Fibroblast of the aortic adventitia (primary cell): Measurements from ENCODE around the gene ZMIZ1. TPM values are rescaled to one million over a fixed set of nuclear protein-coding genes. Genes with fewer than 3 reads are reported as not detected.

Experiments used
- DNase-seq: peaks from one replicate; pipeline ENCODE4 v3.0.0-alpha.2; 2010; ENCODE audit warnings: low read depth
- H3K4me3 ChIP-seq: 2 replicates; pipeline ENCODE4 v1.5.1; 2011; ENCODE audit warnings: low read depth, mild to moderate bottlenecking, control low read depth, low read length, moderate library complexity
- total RNA-seq: library from RNA; depleted of rRNA; stranded (reverse); fragments of >200 nt; gene quantifications from 2 replicates; pipeline ENCODE4 v1.2.3, GENCODE V29; 2012; ENCODE audit warnings: low replicate concordance
- TF ChIP-seq, protein P1 (sequence below): IDR thresholded peaks from 2 replicates; pipeline ENCODE4 v1.5.1; 2011; ENCODE audit warnings: mild to moderate bottlenecking, low read length, control low read depth, inconsistent platforms; ENCODE audit not compliant: insufficient read depth

Gene ZMIZ1
- total RNA-seq, 1 donor: 28.1 TPM

DNA sequence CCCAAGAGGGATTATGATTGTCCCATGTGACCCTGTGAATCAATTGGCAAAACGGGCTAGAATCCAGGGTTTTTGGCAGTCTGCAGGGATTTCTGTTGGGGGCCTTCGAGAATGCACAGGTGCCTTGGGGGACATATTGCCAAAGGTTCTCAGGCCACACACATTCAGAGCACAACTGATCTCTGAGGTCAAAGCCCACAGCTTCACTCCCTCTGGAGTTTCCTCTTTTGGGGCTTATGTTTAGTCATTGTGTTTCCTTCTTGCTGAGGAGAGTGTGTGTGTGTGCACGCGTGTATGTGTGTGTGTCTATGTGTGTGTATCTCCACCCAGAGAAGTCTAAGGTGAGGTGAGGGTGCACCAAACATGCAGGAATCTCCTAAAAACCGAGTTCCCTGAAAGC is 287.3 kb downstream of the ZMIZ1 start:
- DNase-seq: no peak
- TF ChIP-seq, protein P1, sequence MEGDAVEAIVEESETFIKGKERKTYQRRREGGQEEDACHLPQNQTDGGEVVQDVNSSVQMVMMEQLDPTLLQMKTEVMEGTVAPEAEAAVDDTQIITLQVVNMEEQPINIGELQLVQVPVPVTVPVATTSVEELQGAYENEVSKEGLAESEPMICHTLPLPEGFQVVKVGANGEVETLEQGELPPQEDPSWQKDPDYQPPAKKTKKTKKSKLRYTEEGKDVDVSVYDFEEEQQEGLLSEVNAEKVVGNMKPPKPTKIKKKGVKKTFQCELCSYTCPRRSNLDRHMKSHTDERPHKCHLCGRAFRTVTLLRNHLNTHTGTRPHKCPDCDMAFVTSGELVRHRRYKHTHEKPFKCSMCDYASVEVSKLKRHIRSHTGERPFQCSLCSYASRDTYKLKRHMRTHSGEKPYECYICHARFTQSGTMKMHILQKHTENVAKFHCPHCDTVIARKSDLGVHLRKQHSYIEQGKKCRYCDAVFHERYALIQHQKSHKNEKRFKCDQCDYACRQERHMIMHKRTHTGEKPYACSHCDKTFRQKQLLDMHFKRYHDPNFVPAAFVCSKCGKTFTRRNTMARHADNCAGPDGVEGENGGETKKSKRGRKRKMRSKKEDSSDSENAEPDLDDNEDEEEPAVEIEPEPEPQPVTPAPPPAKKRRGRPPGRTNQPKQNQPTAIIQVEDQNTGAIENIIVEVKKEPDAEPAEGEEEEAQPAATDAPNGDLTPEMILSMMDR: no peak

DNA sequence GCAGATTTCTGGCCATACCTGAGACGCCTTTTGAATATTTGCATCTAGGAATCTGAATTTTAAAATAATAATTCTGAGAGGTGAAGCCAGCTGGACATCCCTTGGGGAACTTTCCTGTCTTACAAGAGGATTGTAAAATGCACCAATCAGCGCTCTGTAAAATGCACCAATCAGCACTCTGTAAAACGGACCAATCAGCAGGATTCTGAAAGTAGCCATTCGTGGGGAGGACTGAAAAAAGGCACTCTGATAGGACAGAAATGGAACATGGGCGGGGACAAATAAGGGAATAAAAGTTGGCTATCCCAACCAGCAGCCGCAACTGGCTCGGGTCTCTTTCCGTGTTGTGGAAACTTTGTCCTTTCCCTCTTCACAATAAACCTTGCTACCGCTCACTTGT is 288.4 kb downstream of the ZMIZ1 start:
- H3K4me3 ChIP-seq: no peak overlapping the region
- TF ChIP-seq, protein P1: no peak
- no peak for DNase-seq

More for the DNA sequence above, 287.3 kb downstream of the ZMIZ1 start:
- H3K4me3 ChIP-seq: no peak overlapping the region

DNA sequence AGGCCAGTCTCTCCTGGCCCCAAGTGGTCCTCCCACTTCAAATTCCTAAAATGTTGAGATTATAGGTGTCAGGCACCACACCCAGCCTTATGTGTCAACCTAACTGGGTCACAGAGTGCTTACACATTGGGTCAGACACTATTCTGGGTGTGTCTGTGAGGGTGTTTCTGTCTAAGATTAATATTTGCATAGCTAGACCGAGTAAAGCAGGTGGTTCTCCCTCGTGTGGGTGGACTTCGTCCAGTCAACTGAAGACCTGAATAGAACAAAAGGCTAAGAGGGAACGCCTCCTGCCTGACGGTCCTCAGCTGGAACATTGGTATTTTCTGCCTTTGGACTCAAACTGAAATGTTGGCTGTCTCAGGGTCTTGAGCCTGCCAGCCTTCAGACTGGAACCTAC is 290.0 kb downstream of the ZMIZ1 start:
- TF ChIP-seq, protein P1: no peak
- H3K4me3 ChIP-seq: no peak overlapping the region
- DNase-seq: no peak

DNA sequence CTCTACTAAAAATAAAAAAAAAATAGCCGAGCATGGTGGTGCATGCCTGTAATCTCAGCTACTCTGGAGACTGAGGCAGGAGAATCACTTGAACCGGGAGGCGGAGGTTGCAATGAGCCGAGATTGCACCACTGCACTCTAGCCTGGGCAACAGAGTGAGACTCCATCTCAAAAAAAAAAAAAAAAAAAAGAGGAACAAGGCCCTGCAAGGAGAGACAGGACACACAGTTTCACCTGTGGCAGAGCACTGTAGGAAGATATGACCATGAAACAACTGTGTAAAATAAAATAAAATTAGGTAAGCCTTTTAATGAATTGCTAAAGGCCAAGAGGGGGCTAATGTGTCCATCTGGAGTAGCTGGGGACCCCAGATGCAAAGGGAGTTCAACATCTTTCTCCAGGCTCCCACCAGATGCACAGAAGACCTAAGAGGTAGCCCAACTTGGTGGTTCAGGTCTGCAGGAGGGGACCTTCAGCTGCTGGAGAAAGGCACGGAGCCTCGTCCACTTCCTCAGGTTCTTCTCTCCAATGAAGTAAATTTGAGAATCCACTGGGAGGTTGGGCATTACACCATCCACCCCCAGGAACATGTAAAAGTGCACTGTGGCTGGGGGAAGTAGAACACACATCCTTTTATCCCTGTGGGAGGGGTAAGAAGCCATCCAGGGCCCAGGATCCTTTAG is 291.2 kb downstream of the ZMIZ1 start:
- H3K4me3 ChIP-seq: no peak overlapping the region
- no peak for DNase-seq
- TF ChIP-seq, protein P1: no peak

DNA sequence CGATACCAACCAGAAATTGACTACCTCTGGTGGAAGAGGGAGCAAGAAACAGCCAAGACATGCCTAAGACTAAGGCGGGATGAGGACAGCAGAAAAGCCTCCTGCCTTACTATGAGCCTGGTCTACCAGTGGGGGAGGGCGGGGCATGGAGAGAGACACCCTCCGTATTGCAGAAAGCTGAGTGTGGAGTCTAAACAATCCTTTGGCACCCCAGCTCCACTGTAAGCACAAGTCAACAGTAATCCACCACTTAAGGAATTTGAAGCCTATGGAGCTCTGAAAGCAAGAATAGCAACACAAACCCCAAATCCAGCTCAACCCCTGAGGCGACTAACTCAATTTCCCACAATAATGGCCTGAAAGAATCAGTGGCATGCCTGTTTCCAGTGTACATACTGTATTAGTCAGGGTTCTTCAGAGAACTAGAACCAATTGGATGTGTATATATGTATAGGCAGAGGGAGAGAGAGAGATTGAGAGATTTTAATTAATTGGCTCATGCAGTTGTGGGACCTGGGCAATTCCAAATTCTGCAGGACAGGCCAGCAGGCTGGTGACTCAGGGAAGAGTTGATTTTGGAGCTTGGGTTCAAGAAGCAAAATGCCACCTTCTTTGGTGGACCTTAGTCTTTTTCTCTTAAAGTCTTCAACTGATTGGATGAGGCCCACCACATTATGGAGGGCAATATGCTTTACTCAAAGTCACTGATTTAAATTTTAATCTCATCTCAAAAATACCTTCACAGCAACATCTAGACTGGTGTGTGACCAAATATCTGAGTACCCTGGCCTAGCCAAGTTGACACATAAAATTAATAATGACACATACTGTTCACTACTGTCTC is 292.0 kb downstream of the ZMIZ1 start:
- TF ChIP-seq, protein P1: no peak
- no peak overlapping the region for H3K4me3 ChIP-seq
- no peak for DNase-seq

DNA sequence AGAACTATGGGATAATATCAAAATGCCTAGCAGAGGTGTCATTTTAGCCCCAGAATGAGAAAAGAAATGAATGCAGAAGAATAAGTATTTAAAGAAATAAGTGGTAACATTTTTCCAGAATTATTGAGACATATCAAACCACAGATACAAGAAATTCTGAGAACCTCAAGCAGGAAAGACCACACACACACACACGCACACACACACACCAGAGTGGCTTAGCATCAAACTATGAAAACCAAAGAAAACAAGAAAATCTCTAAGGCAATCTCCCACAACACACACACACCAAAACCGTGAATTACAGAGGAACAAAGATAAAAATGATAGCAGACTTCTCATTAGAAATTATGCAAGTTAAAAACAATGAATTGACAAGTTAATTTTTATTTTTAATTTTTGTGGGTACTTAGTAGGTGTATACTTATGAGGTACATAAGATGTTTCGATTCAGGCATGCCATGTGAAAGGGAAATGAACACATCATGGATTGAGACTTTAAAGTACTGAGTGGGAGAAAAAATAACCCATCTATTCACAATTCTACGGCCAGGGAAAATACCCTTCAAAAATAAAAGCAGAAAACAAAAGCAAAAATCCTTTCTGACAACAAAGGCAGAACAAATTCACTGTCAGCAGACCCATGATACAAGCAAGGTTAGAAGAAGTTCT is 293.1 kb downstream of the ZMIZ1 start:
- peak; percentile 27 for DNase-seq
- H3K4me3 ChIP-seq: no peak overlapping the region
- TF ChIP-seq, protein P1: no peak
